Putamen (tissue), 1 donor: ENCODE results near the gene VPS51.

ENCODE experiments used
- DNase-seq: peaks from one replicate; pipeline ENCODE4 v3.0.0-alpha.2; 2016; ENCODE audit warnings: low spot score

The VPS51 gene

DNA sequence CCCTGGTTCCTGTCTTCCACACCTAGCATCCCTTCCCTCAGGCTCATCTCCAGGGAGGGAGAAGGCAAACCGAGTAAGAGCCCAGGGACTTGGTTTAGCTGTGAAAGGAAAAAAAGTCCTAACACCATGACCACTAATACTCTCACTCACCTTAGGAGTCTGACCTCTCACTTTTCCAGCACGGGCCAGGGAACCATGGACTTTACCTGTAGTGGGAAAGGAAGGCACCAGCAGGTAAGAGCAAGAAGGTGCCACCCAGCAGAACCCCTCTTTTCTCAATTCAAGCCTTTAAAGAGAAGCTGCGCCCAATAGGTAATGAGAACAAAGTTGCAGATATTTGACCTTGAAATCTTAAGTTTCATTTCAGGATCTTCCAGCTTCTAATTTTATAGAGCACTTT is 24.8 kb downstream of the VPS51 start:
- no peak for DNase-seq

DNA sequence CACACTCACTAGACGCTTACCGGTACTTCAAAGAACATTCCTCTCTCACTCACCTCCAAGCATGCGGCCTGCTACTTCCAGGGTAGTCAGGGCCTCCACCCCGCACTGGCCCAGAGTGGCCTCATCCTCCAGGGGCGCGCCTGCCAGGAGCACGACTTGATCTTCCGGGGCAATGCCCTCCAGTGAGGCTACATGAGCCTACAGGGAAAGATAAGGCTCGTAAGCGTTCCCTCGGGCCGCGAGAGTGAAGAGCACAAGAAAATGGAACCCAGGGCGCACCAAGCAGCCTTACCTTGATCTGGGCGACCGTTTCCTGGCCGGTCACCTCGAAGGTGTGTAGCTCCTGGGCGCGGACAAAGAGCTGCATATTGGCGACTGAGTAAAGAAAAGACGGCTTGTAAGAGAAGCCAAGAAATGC is 25.4 kb downstream of the VPS51 start:
- no peak for DNase-seq

DNA sequence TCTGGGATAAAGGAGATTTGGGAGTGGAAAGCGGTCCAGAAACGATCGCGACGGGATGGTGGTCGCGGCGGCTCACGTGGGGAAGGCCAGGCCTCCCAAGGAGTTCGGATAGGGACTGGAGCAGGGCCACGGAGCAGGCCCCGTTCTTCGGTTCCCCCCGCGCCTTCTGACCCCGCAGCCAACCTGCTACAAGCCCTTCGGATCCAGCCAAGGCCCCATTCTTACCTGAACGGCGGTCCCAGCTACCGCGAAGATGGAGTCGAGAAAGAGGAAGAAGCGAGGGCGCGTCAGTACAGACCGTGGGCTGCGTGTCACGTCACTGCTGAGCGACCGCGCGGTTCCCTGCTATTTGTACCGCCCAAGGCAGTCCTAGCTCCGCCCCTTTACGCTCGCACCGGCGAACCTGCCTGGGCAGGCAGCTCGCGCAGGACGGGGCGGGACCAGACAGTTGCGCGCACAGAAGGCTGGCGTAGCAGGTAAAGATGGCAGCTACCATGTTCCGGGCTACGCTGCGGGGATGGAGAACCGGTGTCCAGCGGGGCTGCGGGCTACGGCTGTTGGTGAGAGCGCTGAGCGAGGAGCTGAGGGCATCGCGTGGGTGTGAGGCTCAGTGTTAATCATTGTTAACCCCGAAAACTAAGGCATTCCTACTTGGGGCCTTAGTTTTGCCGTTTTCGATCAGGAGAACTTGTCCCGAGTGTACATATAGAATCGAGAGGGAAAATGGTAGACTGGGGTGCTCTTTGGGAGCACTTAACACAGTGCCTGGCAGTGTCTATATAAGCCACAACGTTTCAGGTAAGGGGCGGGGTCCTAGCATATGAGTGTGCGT is 26.1 kb downstream of the VPS51 start, which contains the start of the genes FAU and MRPL49:
Gene FAU (minus strand): TSS at position 270 of the 832 bp plus-strand sequence. CDS start 321 bp downstream, outside the sequence.
Gene MRPL49 (plus strand): TSS at position 457 of the 832 bp plus-strand sequence. CDS start 26 bp downstream, at position 483.
- peak; percentile 94 for DNase-seq

DNA sequence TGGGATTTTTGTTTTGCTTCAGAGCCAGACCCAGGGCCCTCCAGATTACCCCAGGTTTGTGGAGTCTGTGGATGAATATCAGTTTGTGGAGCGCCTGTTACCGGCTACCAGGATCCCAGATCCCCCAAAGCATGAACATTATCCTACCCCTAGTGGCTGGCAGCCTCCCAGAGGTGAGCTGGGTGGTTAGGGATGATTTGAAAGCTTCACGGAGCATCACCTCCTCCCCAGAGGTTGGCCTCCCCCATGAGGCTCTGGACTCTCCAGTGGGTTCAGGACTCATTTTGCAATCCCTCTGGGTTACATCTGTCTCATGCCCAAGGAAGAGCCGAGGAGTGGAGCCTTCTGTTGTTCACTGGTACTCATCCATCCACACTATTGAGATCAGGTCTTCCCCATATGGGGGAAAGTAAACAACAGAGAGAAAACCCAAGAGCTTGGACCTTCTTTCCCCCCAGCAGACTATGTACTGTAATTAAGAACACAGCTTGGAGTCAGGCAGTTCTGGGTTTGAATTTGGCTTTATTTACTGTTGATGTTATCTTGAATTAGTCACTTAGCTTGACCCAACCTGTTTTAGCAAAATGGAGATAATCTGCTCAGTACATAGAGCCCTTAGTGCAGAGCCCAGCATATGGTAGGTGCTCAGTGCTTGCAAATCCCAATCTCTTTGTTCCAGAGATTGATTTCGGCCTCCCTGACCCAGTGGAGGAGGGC is 28.6 kb downstream of the VPS51 start:
- DNase-seq: no peak

DNA sequence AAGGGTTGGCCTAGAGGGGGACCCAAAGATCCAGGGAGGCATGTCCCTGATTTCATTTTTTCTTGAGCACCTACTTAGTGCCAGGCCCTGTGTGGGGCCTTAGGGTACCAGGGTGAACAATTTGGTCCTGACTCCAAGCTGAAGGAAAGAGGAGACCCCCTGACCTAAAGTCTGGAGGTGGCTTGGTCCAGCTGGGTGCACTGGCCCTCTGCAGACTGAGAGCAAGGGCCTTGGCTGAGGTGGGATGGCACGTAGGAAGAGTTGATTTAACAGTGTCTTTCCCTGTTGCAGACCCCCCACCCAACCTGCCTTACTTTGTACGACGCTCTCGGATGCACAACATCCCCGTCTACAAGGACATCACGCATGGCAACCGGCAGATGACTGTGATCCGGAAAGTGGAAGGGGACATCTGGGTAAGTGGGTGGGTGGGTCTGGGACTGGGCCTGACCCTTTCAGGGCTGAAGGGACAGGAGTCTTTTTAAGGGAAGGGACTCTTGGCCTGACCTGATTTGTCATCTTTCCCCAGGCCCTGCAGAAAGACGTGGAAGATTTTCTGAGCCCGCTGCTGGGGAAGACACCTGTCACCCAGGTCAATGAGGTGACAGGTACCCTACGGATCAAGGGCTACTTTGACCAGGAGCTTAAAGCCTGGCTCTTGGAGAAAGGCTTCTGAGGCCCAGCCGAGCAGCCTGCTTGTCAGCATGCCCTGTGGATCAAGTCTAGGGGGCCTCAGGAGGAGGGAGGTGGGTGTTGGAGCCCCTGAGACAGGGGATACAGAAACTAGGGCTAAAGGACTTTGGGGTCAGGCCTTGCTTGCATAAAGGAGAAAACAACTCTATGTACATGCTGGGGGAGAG is 29.4 kb downstream of the VPS51 start:
- no peak for DNase-seq

DNA sequence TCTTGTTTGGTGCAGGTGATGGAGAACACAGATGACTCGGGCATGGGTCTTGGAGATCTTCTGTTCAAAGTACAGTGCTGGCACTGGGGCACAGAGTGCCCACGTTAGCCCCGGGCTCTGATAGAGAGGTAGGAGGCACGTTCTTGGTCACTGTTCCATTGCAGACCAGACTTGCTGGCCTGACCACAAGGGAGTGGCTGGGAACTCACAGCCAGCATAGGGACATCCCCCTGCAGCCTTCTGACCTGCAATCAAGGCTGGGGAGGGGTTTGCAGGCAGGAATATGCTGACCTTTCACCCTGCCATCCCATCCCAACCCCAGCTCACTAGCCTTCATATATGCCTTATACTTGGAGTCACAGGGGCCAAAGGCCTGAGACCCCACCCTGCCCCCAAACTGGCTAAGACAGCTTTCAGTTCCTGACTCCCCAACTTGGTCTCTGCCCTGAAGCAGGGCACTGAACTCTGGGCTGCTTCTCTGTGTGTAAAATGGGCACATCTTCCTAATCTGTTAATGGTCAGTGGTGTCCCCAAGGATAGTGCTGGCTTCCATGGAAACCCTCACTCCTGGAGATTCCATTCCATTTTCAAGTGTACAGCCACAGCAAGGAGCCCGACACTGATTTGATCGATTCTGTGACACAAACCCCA is 30.7 kb downstream of the VPS51 start:
- DNase-seq: no peak

DNA sequence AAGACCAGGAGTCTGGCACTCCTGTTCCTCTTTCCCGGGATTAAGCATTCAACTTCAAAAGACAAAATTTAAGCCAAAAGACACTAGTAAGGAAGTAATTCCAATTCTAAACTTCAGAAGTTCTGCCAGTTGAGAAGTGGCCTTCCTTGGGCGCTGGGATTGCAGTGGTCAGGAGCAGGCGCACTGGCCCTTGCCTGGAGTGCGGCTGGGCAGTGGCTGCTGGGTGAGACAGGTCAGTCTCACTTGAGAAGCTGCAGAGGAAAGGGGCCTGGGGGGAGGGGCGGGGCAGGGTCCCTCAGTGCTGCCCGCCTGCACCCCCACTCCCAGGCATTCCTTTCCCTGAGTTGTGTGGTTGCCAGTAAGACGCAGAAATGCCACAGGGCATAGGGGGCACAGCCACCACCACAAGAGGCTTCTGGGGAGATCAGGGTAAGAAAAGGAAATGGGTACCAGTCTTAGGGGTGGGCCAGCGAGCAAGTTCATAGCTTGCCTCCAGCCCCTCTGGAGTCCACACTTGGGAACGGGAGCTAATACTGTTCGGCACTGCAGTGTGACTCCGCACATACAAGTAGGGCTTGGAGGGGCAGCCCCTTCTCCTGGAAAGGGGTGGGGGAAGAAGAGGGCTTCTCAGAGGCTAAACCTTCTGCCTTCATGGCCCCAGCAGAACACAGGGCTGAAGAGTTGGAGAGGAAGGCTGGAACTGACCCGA is 31.6 kb downstream of the VPS51 start:
- no peak for DNase-seq

DNA sequence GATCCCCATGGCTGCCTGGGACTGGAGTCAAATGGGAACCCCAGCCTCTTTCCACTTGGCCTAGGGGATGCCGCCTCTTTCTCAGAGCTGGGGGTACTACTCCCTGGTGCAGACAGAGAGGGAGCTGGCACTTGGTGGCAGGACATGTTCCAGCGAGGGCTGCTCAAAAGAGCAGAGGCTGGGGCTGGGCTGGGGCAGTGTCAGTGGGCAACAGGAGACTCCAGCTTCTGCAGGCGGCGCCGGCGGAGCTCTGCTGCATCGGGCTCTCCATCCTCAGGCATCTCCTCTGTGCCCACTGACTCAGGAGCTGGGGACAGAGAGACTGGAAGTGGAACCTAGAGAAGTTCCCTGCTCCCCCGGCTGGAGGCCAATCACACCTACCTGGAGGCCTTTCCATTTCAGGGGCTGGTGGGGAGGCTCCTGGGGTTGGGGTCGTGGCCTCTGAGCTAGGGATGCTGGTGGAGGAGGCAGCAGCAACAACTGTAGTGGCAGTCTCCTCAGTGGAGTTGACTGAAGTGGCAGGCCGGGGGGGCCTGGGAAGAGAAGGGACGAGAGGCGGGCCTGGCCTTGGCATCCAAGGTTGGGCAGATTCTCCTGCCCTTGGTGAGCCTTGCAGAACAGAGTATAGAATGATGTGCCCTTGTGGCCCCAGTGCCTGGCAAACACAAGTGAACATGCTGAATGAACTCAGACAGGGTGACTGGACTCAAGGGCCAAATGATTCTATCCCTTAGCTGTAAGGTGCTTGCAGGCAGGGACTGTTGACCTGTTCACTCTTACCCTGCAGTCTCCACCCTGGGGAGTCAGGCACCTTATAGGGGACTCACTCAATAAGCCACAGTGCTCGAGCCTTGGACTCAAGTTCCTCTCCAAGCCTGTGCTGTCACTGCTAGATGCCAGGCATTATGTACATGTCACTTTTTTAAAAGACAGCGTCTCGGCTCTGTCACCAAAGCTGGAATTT is 32.5 kb downstream of the VPS51 start:
- DNase-seq: no peak

DNA sequence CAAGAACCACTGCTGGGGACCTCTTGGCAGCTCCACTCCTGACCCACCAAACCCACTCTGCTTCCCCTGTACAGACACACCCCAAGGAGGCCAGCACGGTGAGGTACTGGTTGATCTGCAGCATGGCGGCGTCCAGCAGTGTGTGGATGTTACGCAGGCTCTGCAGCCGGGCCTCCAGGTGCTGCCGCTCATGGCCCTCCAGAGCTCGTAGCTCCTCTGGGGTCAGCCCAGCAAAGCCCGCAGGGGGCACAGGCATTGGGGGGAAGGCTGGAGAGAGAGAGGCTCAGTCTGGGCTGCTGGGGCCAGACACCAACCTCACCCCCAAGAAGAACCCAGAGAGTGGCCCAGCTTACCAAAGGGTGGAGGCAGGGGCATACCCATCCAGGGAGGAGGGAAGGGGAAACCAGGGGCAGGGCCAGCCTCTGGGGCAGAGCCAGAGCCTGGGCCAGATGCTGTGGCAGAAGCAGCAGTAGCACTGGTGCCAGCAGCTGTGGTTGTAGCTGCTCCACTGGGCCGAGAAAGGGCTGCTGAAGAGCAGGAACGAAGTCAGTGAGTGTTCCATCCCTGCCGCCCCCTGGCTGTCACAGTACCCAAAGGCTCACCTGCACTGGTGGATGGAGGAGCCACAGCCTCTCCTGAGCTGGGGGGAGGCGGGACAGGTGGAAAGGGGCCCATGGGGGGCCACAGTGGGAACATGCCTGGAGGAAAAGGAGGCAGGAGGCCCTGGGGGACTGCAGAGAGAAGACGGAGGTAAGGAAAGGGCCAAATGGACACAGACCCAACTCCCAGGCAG is 33.8 kb downstream of the VPS51 start:
- DNase-seq: no peak

DNA sequence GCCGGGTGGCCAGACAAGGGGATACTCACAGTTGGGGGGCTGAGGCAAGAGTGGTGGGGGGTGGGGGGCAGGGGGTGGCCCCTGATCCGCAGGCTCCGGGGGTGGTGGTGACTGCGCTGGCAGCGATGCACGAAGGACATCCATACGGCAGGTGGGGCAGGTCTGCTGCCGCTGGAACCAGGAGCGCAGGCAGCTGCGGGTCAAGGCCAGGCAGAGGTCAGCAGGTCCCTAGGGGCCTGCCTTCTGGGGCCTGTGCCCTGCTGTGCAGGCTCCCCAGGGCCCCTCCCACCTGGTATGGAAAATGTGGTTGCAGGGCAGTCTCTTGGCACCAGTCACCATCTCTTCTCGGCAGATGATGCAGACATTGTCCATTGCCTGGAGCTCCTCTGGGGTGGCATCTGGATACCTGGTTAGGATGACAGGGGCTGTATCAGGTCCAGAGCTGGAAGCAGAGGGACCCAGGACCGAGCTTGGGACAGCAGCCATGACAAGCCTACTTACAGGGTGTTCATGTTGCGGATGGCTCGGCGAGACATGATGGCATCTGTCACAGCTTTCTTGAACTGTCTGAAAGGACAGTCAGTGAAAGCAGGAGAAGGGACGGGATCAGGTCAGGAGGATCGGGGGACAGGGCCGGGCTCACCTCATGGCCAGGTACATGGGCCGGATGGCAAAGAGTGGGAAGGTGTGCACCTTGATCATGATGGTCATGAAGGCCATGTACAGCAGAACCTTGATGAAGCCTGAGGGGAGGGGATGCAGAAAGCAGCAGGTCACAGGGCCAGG is 34.8 kb downstream of the VPS51 start:
- no peak for DNase-seq

DNA sequence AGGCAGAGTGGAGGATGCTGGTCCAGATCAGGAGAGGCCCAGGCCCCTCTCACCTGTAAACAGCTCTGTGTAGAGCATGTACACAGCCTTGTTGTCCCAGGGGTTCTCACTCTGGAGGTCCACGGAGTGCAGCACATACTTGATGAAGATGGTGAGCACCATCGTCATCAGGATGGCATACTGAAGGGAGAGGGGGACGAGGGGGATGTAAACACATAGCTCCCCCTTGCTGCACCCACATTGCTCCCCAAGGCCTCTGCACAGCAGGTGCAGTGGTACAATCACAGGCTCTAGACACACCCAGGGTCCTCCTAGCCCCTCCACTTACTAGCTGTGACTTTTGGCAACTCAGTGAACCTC is 35.4 kb downstream of the VPS51 start:
- no peak for DNase-seq

DNA sequence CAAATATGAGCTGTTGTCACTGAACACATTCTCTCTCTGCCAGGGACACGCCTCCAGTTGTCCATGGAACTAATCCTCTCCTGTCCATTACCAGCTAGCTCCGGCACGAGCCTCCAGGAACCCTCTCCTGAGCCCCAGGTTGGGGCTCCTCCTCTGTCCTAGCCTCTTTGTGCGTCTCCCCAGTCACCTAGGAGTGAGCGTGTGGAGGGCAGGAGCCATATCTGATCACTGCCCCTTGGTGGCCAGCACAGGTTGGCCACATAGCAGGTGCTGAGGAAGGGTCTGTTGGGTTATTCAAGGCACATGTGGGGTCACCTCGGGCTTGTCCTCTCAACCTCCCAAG is 35.9 kb downstream of the VPS51 start:
- DNase-seq: no peak

DNA sequence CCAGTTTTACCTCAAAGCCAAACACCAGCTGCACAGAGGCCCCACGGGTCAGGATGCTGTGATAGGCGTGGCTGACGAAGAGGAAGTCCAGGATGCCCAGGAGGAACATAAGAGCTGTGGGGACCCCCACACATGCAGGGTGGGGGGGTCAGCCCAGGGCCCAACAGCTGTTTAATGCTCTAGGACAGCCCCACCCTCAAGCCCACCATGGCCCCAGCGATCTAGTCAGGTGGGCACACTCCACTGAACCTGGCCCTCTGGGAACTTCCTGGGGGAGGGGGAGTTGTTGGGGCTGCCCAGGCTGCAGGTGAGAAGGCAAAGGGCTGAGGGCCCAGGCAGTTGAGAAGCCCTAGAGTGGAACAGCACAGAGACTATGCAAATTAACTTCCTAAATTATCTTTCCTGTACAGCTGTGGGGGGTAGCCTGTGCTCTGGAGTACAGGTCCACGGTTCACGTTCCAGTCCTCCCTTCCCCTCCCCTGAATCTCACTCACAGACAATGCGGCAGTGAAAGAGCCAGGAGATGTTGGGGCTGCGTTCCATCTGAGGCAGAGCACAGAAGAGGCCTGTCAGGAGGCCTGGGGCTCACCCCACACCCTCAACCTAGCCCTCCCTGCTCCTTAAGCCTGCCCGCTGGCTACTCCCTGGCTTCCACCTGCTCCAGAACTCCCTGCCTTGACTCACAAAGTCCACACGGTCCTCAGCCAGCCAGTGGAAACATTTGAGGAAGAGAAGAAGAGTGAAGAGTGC is 36.4 kb downstream of the VPS51 start:
- no peak for DNase-seq

DNA sequence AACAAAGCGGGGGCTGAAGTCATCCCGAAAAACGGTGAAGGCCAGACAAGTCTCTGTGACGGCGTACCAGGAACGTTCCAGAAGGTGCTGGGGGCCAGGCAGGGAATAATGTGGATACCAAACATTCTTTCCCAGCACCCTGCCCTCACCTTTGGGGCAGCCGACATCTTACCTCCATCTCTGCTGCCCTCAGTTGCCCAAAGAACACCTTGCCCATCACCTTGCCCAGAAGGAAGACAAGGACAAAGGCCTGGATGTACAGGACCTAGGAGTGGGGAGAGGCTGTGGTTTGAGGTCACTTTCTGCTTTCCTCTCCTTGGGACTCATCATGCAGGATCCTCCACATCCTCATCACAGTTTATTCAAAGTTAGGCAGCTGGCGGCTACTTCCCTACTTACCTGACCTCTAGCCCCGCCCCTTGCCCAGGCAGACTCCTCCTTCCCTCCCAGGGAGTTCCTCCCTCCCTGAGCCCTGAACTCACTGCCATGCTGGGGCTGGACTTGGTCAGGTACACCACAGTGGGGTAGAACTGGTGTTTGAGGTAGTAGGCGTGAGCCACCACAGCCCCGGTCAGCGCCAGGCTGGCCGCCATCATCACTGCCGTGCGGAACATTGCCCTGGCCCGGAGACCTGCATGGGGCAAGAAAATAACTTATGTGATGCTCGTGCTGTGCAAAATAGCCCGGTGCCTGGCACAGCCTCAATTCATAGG is 37.1 kb downstream of the VPS51 start:
- DNase-seq: no peak

DNA sequence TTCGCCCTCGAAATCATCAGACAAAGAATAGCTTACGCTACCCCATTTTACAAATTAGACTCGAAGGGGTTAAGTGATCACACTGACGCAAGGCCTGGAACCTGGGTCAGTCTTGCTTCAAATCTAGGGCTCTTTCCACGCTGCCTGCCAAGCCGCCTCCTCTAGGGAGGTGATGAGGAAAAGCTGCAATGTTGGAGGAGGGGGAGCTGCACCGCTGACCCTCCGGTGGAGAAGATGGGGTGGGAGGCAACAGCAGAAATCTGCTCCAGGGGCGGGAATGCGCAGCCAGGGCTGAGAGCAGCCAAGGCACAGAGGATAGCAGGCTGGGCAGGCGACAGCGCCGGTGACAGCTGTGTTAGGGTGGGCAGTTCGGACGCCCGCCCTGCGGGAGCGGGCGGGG is 37.7 kb downstream of the VPS51 start:
- no peak for DNase-seq

DNA sequence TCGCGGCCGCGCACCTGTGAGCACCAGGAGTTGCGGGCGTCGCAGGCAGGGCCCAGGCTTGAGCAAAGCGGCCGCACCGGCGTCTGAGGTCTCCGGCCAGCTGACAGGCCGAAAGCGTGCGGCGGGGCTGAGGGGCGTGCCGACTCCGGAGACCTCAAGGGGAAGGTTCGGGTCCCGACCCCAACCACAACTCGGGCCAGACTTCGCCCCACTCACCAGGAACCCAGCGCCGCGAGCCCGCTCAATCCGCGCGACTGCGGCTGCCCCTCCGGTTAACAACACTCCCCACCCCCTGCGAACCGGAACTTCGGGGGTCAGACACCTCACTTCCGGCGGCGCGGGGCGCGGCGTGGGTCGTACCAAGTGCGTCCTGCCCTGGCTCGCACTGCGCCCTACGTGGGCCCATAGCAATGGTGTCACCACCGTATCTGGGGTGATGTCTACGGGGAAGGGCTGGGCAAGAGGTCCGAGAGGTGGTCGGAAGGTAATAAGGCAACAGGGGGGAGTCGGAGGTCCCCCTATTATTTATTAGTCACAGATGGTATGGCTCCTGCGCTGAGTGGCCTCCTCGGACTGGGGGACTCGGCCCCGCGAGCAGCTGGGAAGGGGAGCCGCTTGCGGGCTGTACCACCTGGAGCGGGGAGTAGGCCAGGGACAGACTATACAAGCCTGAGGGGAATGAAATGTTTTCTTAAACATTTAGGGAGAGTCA is 38.4 kb downstream of the VPS51 start, which contains the start of gene SYVN1:
Gene SYVN1 (minus strand): TSS at position 280 of the 712 bp plus-strand sequence. CDS start 918 bp downstream, outside the sequence.
- peak; percentile 91 for DNase-seq
